ENCODE data around the gene LSP1.

LSP1 gene

GRCh38 chr11:1831338-1832210, 21.3 kb upstream of the LSP1 start:
- Histone ChIP-seq H3K27ac (ENCODE audit: low read depth, low read length) (no peak overlapping the region), H3K27me3 (ENCODE audit: control insufficient read depth, insufficient read depth, low read length) (peaks cover 7% of the 10 kb centered on the region), H3K4me1 (ENCODE audit: control insufficient read depth, insufficient read depth, low read length) (no peaks in the 10 kb centered on the region), H3K9ac (ENCODE audit: low read depth, low read length) (no peak overlapping the region), H3K36me3 (ENCODE audit: control insufficient read depth, insufficient read depth, low read length) (no peaks in the 10 kb centered on the region), H3K9me3 (ENCODE audit: control insufficient read depth, insufficient read depth, low read length) (no peaks in the 10 kb centered on the region), H3K4me3 (ENCODE audit: low read depth, low read length) (no peak overlapping the region)

- peaks cover 7% of the 10 kb centered on the region for H3K27me3 ChIP-seq (ENCODE audit: control insufficient read depth, insufficient read depth, low read length)
- peak overlapping the region; percentile 56; the same call in 1 of the 2 replicates for H3K4me3 ChIP-seq (ENCODE audit: low read depth, low read length)
- no peaks in the 10 kb centered on the region for H3K4me1 ChIP-seq (ENCODE audit: control insufficient read depth, insufficient read depth, low read length)
Observed at GRCh38 chr11:1832211-1832919, 20.5 kb upstream of the LSP1 start.

GRCh38 chr11:1832920-1833295, 20.0 kb upstream of the LSP1 start:
- Histone ChIP-seq H3K27ac (ENCODE audit: low read depth, low read length) (no peak overlapping the region), H3K4me1 (ENCODE audit: control insufficient read depth, insufficient read depth, low read length) (no peaks in the 10 kb centered on the region), H3K27me3 (ENCODE audit: control insufficient read depth, insufficient read depth, low read length) (peaks cover 7% of the 10 kb centered on the region), H3K36me3 (ENCODE audit: control insufficient read depth, insufficient read depth, low read length) (no peaks in the 10 kb centered on the region), H3K9me3 (ENCODE audit: control insufficient read depth, insufficient read depth, low read length) (no peaks in the 10 kb centered on the region), H3K9ac (ENCODE audit: low read depth, low read length) (no peak overlapping the region), H3K4me3 (ENCODE audit: low read depth, low read length) (peak overlapping the region; percentile 56; the same call in 1 of the 2 replicates)

More at GRCh38 chr11:1832211-1832919, 20.5 kb upstream of the LSP1 start:
- H3K9me3 ChIP-seq (ENCODE audit: control insufficient read depth, insufficient read depth, low read length) = no peaks in the 10 kb centered on the region
- H3K9ac ChIP-seq (ENCODE audit: low read depth, low read length) = no peak overlapping the region
- no peak overlapping the region for H3K27ac ChIP-seq (ENCODE audit: low read depth, low read length)
- H3K36me3 ChIP-seq (ENCODE audit: control insufficient read depth, insufficient read depth, low read length) = no peaks in the 10 kb centered on the region

- no peaks in the 10 kb centered on the region for H3K4me1 ChIP-seq (ENCODE audit: control insufficient read depth, insufficient read depth, low read length)
- no peak overlapping the region for H3K4me3 ChIP-seq (ENCODE audit: low read depth, low read length)
- H3K27me3 ChIP-seq (ENCODE audit: control insufficient read depth, insufficient read depth, low read length) = peaks cover 7% of the 10 kb centered on the region
- no peak overlapping the region for H3K9ac ChIP-seq (ENCODE audit: low read depth, low read length)
- no peaks in the 10 kb centered on the region for H3K9me3 ChIP-seq (ENCODE audit: control insufficient read depth, insufficient read depth, low read length)
- H3K27ac ChIP-seq (ENCODE audit: low read depth, low read length) = no peak overlapping the region
- no peaks in the 10 kb centered on the region for H3K36me3 ChIP-seq (ENCODE audit: control insufficient read depth, insufficient read depth, low read length)
Observed at GRCh38 chr11:1834062-1834610, 18.7 kb upstream of the LSP1 start.

GRCh38 chr11:1834779-1835670, 17.9 kb upstream of the LSP1 start, which contains the start of gene SYT8:
Gene SYT8 (plus strand): TSS chr11:1834990. CDS start chr11:1835106, 116 bp downstream.
- no peak within 1 kb of the TSS for H3K9ac ChIP-seq (ENCODE audit: low read depth, low read length)
- H3K27ac ChIP-seq (ENCODE audit: low read depth, low read length) = no peak within 1 kb of the TSS
- H3K9me3 ChIP-seq (ENCODE audit: control insufficient read depth, insufficient read depth, low read length) = no peaks in the 10 kb centered on the region
- H3K36me3 ChIP-seq (ENCODE audit: control insufficient read depth, insufficient read depth, low read length) = no peaks in the 10 kb centered on the region
- no peaks in the 10 kb centered on the region for H3K4me1 ChIP-seq (ENCODE audit: control insufficient read depth, insufficient read depth, low read length)
- H3K4me3 ChIP-seq (ENCODE audit: low read depth, low read length) = no peak within 1 kb of the TSS
- H3K27me3 ChIP-seq (ENCODE audit: control insufficient read depth, insufficient read depth, low read length) = peaks cover 7% of the 10 kb centered on the region

- Histone ChIP-seq H3K27ac (ENCODE audit: low read depth, low read length) (no peak overlapping the region), H3K4me3 (ENCODE audit: low read depth, low read length) (no peak overlapping the region), H3K9ac (ENCODE audit: low read depth, low read length) (no peak overlapping the region), H3K9me3 (ENCODE audit: control insufficient read depth, insufficient read depth, low read length) (no peaks in the 10 kb centered on the region), H3K36me3 (ENCODE audit: control insufficient read depth, insufficient read depth, low read length) (no peaks in the 10 kb centered on the region), H3K27me3 (ENCODE audit: control insufficient read depth, insufficient read depth, low read length) (peaks cover 7% of the 10 kb centered on the region), H3K4me1 (ENCODE audit: control insufficient read depth, insufficient read depth, low read length) (no peaks in the 10 kb centered on the region)
Observed at GRCh38 chr11:1835671-1836010, 17.2 kb upstream of the LSP1 start.

GRCh38 chr11:1836011-1836945, 16.6 kb upstream of the LSP1 start:
- no peak overlapping the region for H3K27ac ChIP-seq (ENCODE audit: low read depth, low read length)
- H3K4me3 ChIP-seq (ENCODE audit: low read depth, low read length) = no peak overlapping the region
- H3K4me1 ChIP-seq (ENCODE audit: control insufficient read depth, insufficient read depth, low read length) = no peaks in the 10 kb centered on the region
- H3K36me3 ChIP-seq (ENCODE audit: control insufficient read depth, insufficient read depth, low read length) = no peaks in the 10 kb centered on the region
- no peaks in the 10 kb centered on the region for H3K9me3 ChIP-seq (ENCODE audit: control insufficient read depth, insufficient read depth, low read length)
- no peak overlapping the region for H3K9ac ChIP-seq (ENCODE audit: low read depth, low read length)
- H3K27me3 ChIP-seq (ENCODE audit: control insufficient read depth, insufficient read depth, low read length) = peaks cover 7% of the 10 kb centered on the region

GRCh38 chr11:1837171-1838076, 15.5 kb upstream of the LSP1 start:
- Histone ChIP-seq H3K9me3 (ENCODE audit: control insufficient read depth, insufficient read depth, low read length) (no peaks in the 10 kb centered on the region), H3K36me3 (ENCODE audit: control insufficient read depth, insufficient read depth, low read length) (no peaks in the 10 kb centered on the region), H3K4me1 (ENCODE audit: control insufficient read depth, insufficient read depth, low read length) (no peaks in the 10 kb centered on the region), H3K27ac (ENCODE audit: low read depth, low read length) (no peak overlapping the region), H3K9ac (ENCODE audit: low read depth, low read length) (no peak overlapping the region), H3K4me3 (ENCODE audit: low read depth, low read length) (no peak overlapping the region), H3K27me3 (ENCODE audit: control insufficient read depth, insufficient read depth, low read length) (peaks cover 7% of the 10 kb centered on the region)

GRCh38 chr11:1838077-1838425, 14.8 kb upstream of the LSP1 start:
- no peak overlapping the region for H3K9ac ChIP-seq (ENCODE audit: low read depth, low read length)
- no peaks in the 10 kb centered on the region for H3K4me1 ChIP-seq (ENCODE audit: control insufficient read depth, insufficient read depth, low read length)
- no peaks in the 10 kb centered on the region for H3K9me3 ChIP-seq (ENCODE audit: control insufficient read depth, insufficient read depth, low read length)
- H3K27ac ChIP-seq (ENCODE audit: low read depth, low read length) = no peak overlapping the region
- no peaks in the 10 kb centered on the region for H3K36me3 ChIP-seq (ENCODE audit: control insufficient read depth, insufficient read depth, low read length)
- peaks cover 4% of the 10 kb centered on the region for H3K27me3 ChIP-seq (ENCODE audit: control insufficient read depth, insufficient read depth, low read length)
- no peak overlapping the region for H3K4me3 ChIP-seq (ENCODE audit: low read depth, low read length)
